HepG2 (cell line): Measurements from ENCODE around the gene KIAA1328. TPM values are rescaled to one million over a fixed set of nuclear protein-coding genes. Genes with fewer than 3 reads are reported as not detected.

Experiments used
- ATAC-seq: fragments of 200-7000 bp; cut with Tn5 transposase; 3 replicates; pipeline ENCODE4 v1.9.1; 2020; ENCODE audit warnings: mild to moderate bottlenecking, moderate library complexity
- BruUV-seq: library from RNA; stranded (reverse); fragments of 400-500 nt; replicated peaks from 2 replicates; lab custom pipeline; 2021; lab: Mats Ljungman, UMichigan
- CTCF ChIA-PET: fragments of 300-600 bp; formaldehyde crosslinking; extraction: SDS; loops from one replicate; lab custom pipeline; 2021; ENCODE audit warnings: low total read pairs, inconsistent platforms, low intra/inter-chr PET ratio; lab: Yijun Ruan, JAX
- POLR2A ChIA-PET: fragments of 350-600 bp; sonication (Branson Sonifier 250); formaldehyde crosslinking; loops from one replicate; lab custom pipeline; 2020; ENCODE audit warnings: antibody characterized with exemption, inconsistent platforms; lab: Yijun Ruan, JAX
- DNase-seq: peaks from one replicate; pipeline ENCODE4 v3.0.0-alpha.2; 2015; ENCODE audit warnings: low spot score
- FAIRE-seq: peaks from 3 replicates; lab custom pipeline; 2011; peaks lifted over from hg19 to GRCh38; lab: Jason Lieb, UNC
- H2AFZ ChIP-seq: one replicate; pipeline ENCODE4 v1.6.1; 2011; ENCODE audit warnings: low read length, inconsistent platforms
- H3K27ac ChIP-seq: fragments of 300-600 bp; 3 replicates; pipeline ENCODE4 v1.8.0; 2011; ENCODE audit warnings: mixed run types, mild to moderate bottlenecking, mixed read lengths, low read length, inconsistent platforms; ENCODE audit not compliant: insufficient read depth; ENCODE audit errors: extremely low read length
- H3K27me3 ChIP-seq, 2 experiments: fragments of 200-600 bp in 1 of 2; 2 replicates in 1 of 2; 3 replicates in 1 of 2; pipeline versions ENCODE4 v1.6.0 to v1.8.0; 2011; ENCODE audit warnings: low read length in 2 of 2, mild to moderate bottlenecking in 2 of 2, moderate library complexity in 2 of 2, inconsistent platforms in 1 of 2; ENCODE audit not compliant: insufficient read depth in 2 of 2, control insufficient read depth in 1 of 2
- H3K36me3 ChIP-seq, 2 experiments: fragments of 200-600 bp in 1 of 2; replicated peaks in 1 of 2; 2 replicates in 1 of 2; 3 replicates in 1 of 2; pipeline versions ENCODE4 v1.5.1 to v1.8.0; 2011; ENCODE audit warnings: low read length in 2 of 2, inconsistent platforms in 1 of 2; ENCODE audit not compliant: insufficient read depth in 2 of 2, control insufficient read depth in 1 of 2
- H3K4me1 ChIP-seq: 2 replicates; pipeline ENCODE4 v1.5.1; 2012; ENCODE audit warnings: low read length, inconsistent platforms; ENCODE audit not compliant: insufficient read depth
- H3K4me2 ChIP-seq: 2 replicates; pipeline ENCODE4 v1.6.0; 2011; ENCODE audit warnings: low read depth, low read length, inconsistent platforms
- H3K4me3 ChIP-seq, 3 experiments: fragments of 200-600 bp in 1 of 3; sonication (generic), shearing (Covaris generic) in 1 of 3; replicated peaks in 1 of 3; 2 replicates each; pipeline ENCODE4 v1.5.1; 2011 to 2016; ENCODE audit warnings: low read length in 3 of 3, inconsistent platforms in 2 of 3, low read depth in 2 of 3, mild to moderate bottlenecking in 2 of 3, control low read depth in 1 of 3, mixed read lengths in 1 of 3; ENCODE audit not compliant: insufficient read depth in 1 of 3
- H3K79me2 ChIP-seq: one replicate; pipeline ENCODE4 v1.6.1; 2011; ENCODE audit warnings: low read length, inconsistent platforms; ENCODE audit not compliant: insufficient read depth
- H3K9ac ChIP-seq: 2 replicates; pipeline ENCODE4 v1.6.0; 2011; ENCODE audit warnings: mild to moderate bottlenecking, low read depth, low read length, inconsistent platforms; ENCODE audit not compliant: insufficient read depth
- H3K9me3 ChIP-seq: 2 replicates; pipeline ENCODE4 v1.5.1; 2012; ENCODE audit warnings: mild to moderate bottlenecking, low read length
- H4K20me1 ChIP-seq: 2 replicates; pipeline ENCODE4 v1.6.0; 2011; ENCODE audit warnings: inconsistent platforms, mild to moderate bottlenecking, low read length, moderate library complexity; ENCODE audit not compliant: insufficient read depth
- DZIP1 ChIP-seq: sonication (generic); formaldehyde crosslinking; IDR thresholded peaks from 2 replicates; pipeline ENCODE4 v1.5.0; 2020; ENCODE audit warnings: mild to moderate bottlenecking, missing genetic modification reagents
- MBD4 ChIP-seq: IDR thresholded peaks from 2 replicates; pipeline ENCODE4 v1.6.1; 2012; ENCODE audit warnings: low read length, inconsistent platforms, borderline replicate concordance
- MTERF4 ChIP-seq: sonication (generic); formaldehyde crosslinking; IDR thresholded peaks from 2 replicates; pipeline ENCODE4 v1.8.0; 2023; ENCODE audit warnings: mild to moderate bottlenecking, missing genetic modification reagents
- RFX3 ChIP-seq: IDR thresholded peaks from 2 replicates; pipeline ENCODE4 v1.6.1; 2016; ENCODE audit warnings: missing biosample characterization, missing genetic modification reagents
- RFX5 ChIP-seq: IDR thresholded peaks from 2 replicates; pipeline ENCODE4 v1.6.1; 2011; ENCODE audit warnings: low read depth, low read length, improper control_type of control experiment
- ZNF326 ChIP-seq: sonication (generic); formaldehyde crosslinking; IDR thresholded peaks from 2 replicates; pipeline ENCODE4 v1.4.0; 2020; ENCODE audit warnings: missing genetic modification reagents, borderline replicate concordance
- ZNF44 ChIP-seq: sonication (generic); formaldehyde crosslinking; IDR thresholded peaks from 2 replicates; pipeline ENCODE4 v1.5.1; 2020; ENCODE audit warnings: mild to moderate bottlenecking, missing genetic modification reagents
- ZNF879 ChIP-seq: sonication (generic); formaldehyde crosslinking; IDR thresholded peaks from 2 replicates; pipeline ENCODE4 v1.8.1; 2023; ENCODE audit warnings: missing genetic modification reagents
- WGBS: methylation state at CpG from one replicate; pipeline ENCODE4 v1.1.6; 2017; ENCODE audit warnings: low lambda C conversion rate; 5-methylcytosine and 5-hydroxymethylcytosine counted together
- in situ Hi-C: cut with HindIII; loops from 2 replicates; pipeline ENCODE4 v1.10.0; 2017; ENCODE audit warnings: low pct_unique_long_range_greater_than_20kb; ENCODE audit not compliant: extremely low pct_ligation_motif_present
- intact Hi-C: fragments of 100-400 bp; cut with micrococcal nuclease; formaldehyde crosslinking; loops from one replicate; pipeline ENCODE4 v1.10.0; 2022; ENCODE audit not compliant: unreplicated experiment
- polyA plus RNA-seq, 8 experiments: library from polyadenylated mRNA; depleted of rRNA in 3 of 8; stranded (reverse) in 7 of 8; unstranded in 1 of 8; fragments of >200 nt; fragmentation: Illumina TruSeq in 4 of 8; extraction: Trizol in 4 of 8; gene quantifications; 2 replicates each; pipeline versions ENCODE4 v1.2.1 to v1.2.3, GENCODE V29; 2011 to 2016; ENCODE audit warnings: low read depth in 4 of 8, missing spikeins in 1 of 8, mixed read lengths in 1 of 8; ENCODE audit not compliant: insufficient read depth in 1 of 8
- total RNA-seq, 5 experiments: library from RNA; depleted of rRNA; stranded (reverse); fragments of >200 nt; fragmentation: Illumina TruSeq; extraction: Trizol; gene quantifications; 2 replicates each; pipeline ENCODE4 v1.2.3, GENCODE V29; 2016; ENCODE audit warnings: low read depth in 1 of 5

The KIAA1328 gene
- total and polyA plus RNA-seq, 2 of the 13 experiments (the other 11 are each of a cell fraction or from before 2014, with no cell fraction given), result 4.1 to 6.0 TPM

GRCh38 chr18:37276111-37276890, 447.4 kb downstream of the KIAA1328 start:
- in situ Hi-C loops, result no loop called here
- WGBS, result 19% methylated on average over 9 of the region's 10 CpGs
- FAIRE-seq, result no peak

GRCh38 chr18:37277804-37278203, 448.9 kb downstream of the KIAA1328 start:
- FAIRE-seq, result no peak
- in situ Hi-C loops (no loop called here), intact Hi-C loops (no loop called here)
- Histone ChIP-seq H3K4me2 (no peak overlapping the region), H2AFZ (no peak overlapping the region), H3K9me3 (no peaks in the 10 kb centered on the region), H3K9ac (no peak overlapping the region), H3K4me1 (no peaks in the 10 kb centered on the region), H3K27me3 (peaks cover 3 to 4% of the 10 kb centered on the region in 2 experiments; a peak in 3 of 5 replicates), H3K79me2 (no peaks in the 10 kb centered on the region), H3K4me3 (no peak overlapping the region), H3K27ac (no peak overlapping the region), H3K36me3 (no peaks in the 10 kb centered on the region), H4K20me1 (no peaks in the 10 kb centered on the region)
- ATAC-seq, result no peak
- DNase-seq, result no peak
- ChIA-PET POLR2A (no interaction called here), CTCF (no interaction called here)
- BruUV-seq, result no TSS peak
- 27% methylated on average over 10 of the region's 10 CpGs for WGBS
- TF ChIP-seq RFX5 (no peak), ZNF326 (CRISPR knock-in tag) (no peak), DZIP1 (CRISPR knock-in tag) (no peak), ZNF44 (no peak)

More at GRCh38 chr18:37276111-37276890, 447.4 kb downstream of the KIAA1328 start:
- no peak for ATAC-seq
- no peaks in the 10 kb centered on the region for H3K4me1 ChIP-seq
- no peaks in the 10 kb centered on the region for H4K20me1 ChIP-seq
- H3K36me3 ChIP-seq, result no peaks in the 10 kb centered on the region
- H3K9me3 ChIP-seq, result no peaks in the 10 kb centered on the region
- no TSS peak for BruUV-seq
- TF ChIP-seq MBD4 (no peak), ZNF879 (CRISPR knock-in tag) (no peak), RFX3 (CRISPR knock-in tag) (no peak), MTERF4 (CRISPR knock-in tag) (no peak)
- H3K79me2 ChIP-seq, result no peaks in the 10 kb centered on the region
- H3K27me3 ChIP-seq, result peaks cover 3 to 4% of the 10 kb centered on the region in 2 experiments; a peak in 3 of 5 replicates
- H3K9ac ChIP-seq, result no peak overlapping the region
- ChIA-PET CTCF (no interaction called here), POLR2A (no interaction called here)
- intact Hi-C loops, result no loop called here
- no peak for DNase-seq
- H2AFZ ChIP-seq, result no peak overlapping the region
- H3K4me3 ChIP-seq, result no peak overlapping the region
- no peak overlapping the region for H3K27ac ChIP-seq
- H3K4me2 ChIP-seq, result no peak overlapping the region
